T-helper 1 cell treated with Interleukin-12 subunit alpha and Interleukin-12 subunit beta and Interleukin-4 antibody, amounts not matched to agents 30 μg/mL and 1 μg/mL, for 36 hours (primary cell): ENCODE measurements around the gene FOXE3.

Source experiments
- H3K27ac Mint-ChIP-seq: one replicate; pipeline ENCODE4 v1.8.0; 2021; ENCODE audit warnings: mild to moderate bottlenecking, mixed read lengths
- H3K27me3 Mint-ChIP-seq: one replicate; pipeline ENCODE4 v1.8.0; 2021; ENCODE audit warnings: low read depth, mixed read lengths
- H3K36me3 Mint-ChIP-seq: one replicate; pipeline ENCODE4 v1.8.0; 2021; ENCODE audit warnings: low read depth, mixed read lengths
- H3K4me1 Mint-ChIP-seq: one replicate; pipeline ENCODE4 v1.8.0; 2021; ENCODE audit warnings: low read depth, mixed read lengths
- H3K4me3 Mint-ChIP-seq: one replicate; pipeline ENCODE4 v1.8.0; 2021; ENCODE audit warnings: mild to moderate bottlenecking, moderate library complexity, mixed read lengths
- H3K9me3 Mint-ChIP-seq: one replicate; pipeline ENCODE4 v1.8.0; 2021; ENCODE audit warnings: mixed read lengths

Gene FOXE3

DNA sequence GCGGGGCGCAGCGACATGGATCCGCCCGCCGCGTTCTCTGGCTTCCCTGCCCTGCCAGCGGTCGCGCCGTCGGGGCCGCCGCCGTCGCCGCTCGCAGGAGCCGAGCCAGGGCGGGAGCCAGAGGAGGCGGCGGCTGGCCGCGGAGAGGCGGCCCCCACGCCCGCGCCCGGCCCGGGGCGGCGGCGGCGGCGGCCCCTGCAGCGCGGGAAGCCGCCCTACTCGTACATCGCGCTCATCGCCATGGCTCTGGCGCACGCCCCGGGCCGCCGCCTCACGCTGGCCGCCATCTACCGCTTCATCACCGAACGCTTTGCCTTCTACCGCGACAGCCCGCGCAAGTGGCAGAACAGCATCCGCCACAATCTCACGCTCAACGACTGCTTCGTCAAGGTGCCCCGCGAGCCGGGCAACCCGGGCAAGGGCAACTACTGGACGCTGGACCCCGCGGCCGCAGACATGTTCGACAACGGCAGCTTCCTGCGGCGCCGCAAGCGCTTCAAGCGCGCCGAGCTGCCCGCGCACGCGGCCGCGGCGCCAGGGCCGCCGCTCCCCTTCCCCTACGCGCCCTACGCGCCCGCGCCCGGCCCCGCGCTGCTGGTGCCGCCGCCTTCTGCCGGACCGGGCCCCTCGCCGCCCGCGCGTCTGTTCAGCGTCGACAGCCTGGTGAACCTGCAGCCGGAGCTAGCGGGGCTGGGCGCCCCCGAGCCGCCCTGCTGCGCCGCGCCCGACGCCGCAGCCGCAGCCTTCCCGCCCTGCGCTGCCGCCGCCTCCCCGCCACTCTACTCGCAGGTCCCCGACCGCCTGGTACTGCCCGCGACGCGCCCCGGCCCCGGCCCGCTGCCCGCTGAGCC is 459 bp downstream of the FOXE3 start:
- Mint-ChIP-seq H3K4me1 (peaks cover 7% of the 10 kb centered on the region), H3K36me3 (no peaks in the 10 kb centered on the region), H3K27ac (no peak overlapping the region), H3K4me3 (peak overlapping the region; percentile 38), H3K27me3 (peaks cover 68% of the 10 kb centered on the region), H3K9me3 (no peaks in the 10 kb centered on the region)

- Mint-ChIP-seq H3K4me1 (peaks cover 7% of the 10 kb centered on the region), H3K36me3 (no peaks in the 10 kb centered on the region), H3K27ac (no peak overlapping the region), H3K9me3 (no peaks in the 10 kb centered on the region), H3K4me3 (peak overlapping the region; percentile 33), H3K27me3 (peaks cover 69% of the 10 kb centered on the region)
Measured at GRCh38 chr1:47417170-47418044, 1.3 kb downstream of the FOXE3 start.

DNA sequence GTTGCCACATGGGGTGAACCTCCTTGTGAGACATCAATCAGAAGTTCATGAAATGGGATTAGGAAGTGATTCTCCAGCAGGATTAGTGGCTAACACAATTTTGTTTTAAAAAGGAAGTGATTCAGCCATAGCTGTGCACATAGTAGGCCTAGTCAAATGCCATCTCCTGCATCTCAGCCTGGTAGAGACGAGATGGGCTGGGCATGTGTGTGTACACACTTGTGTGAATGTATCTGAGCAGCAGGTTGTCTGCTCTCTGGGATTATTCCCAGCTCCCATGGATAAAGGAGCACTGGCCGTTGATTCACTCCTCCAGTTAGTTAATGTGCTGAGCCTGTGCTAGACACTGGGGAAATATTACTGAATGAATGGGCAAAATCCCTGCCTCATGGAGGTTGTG is 2.0 kb downstream of the FOXE3 start:
- Mint-ChIP-seq H3K36me3 (no peaks in the 10 kb centered on the region), H3K4me3 (no peak overlapping the region), H3K9me3 (no peaks in the 10 kb centered on the region), H3K4me1 (peaks cover 7% of the 10 kb centered on the region), H3K27ac (no peak overlapping the region), H3K27me3 (peaks cover 69% of the 10 kb centered on the region)

- peaks cover 72% of the 10 kb centered on the region for H3K27me3 Mint-ChIP-seq
- no peak overlapping the region for H3K27ac Mint-ChIP-seq
- H3K9me3 Mint-ChIP-seq, result no peaks in the 10 kb centered on the region
- H3K4me3 Mint-ChIP-seq, result no peak overlapping the region
- no peaks in the 10 kb centered on the region for H3K36me3 Mint-ChIP-seq
- peaks cover 7% of the 10 kb centered on the region for H3K4me1 Mint-ChIP-seq
Measured at GRCh38 chr1:47418681-47419325, 2.7 kb downstream of the FOXE3 start.

DNA sequence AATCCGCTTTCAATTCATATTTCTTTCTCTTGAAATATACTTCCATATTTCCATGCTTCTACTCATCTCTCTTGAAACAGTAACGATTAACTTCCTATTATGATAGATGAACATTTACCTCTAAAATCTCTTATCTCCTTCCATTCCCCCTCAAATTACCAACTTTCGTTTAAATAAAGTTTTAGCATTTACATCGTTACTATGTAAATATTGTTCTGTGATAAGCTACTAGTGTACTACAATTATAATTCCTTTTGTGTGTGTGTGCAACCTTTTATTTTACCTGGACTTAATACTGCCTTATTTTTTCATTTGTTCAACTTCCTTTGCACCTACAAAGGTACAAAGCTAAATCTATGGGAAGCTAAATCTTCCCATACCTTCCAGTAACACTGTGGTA is 4.5 kb downstream of the FOXE3 start:
- Mint-ChIP-seq H3K9me3 (no peaks in the 10 kb centered on the region), H3K4me1 (peaks cover 7% of the 10 kb centered on the region), H3K27ac (no peak overlapping the region), H3K27me3 (peaks cover 67% of the 10 kb centered on the region), H3K4me3 (no peak overlapping the region), H3K36me3 (no peaks in the 10 kb centered on the region)

DNA sequence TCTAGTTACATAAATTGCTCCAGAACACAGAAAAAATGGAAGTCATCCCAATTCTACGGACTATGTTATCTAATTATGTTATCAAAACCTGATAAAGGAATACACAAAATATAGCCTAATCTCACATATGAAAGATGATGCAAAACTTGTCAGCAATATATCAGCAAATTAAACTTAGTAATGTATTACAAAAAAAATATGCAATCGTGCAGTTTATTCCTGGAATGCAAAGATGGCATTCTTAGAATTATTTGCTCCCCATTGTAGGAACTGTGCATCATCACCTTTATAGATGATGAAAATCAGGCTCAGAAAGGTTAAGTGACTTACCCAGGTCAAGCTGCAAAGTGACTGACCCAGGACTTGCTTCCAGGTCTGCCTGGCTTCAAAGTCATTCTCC is 7.8 kb downstream of the FOXE3 start:
- H3K9me3 Mint-ChIP-seq, result no peaks in the 10 kb centered on the region
- peaks cover 43% of the 10 kb centered on the region for H3K27me3 Mint-ChIP-seq
- no peaks in the 10 kb centered on the region for H3K36me3 Mint-ChIP-seq
- no peaks in the 10 kb centered on the region for H3K4me1 Mint-ChIP-seq
- H3K4me3 Mint-ChIP-seq, result no peak overlapping the region
- H3K27ac Mint-ChIP-seq, result no peak overlapping the region

GRCh38 chr1:47424336-47424982 is 8.4 kb downstream of the FOXE3 start:
- Mint-ChIP-seq H3K36me3 (no peaks in the 10 kb centered on the region), H3K4me1 (no peaks in the 10 kb centered on the region), H3K27ac (no peak overlapping the region), H3K27me3 (peaks cover 38% of the 10 kb centered on the region), H3K4me3 (no peak overlapping the region), H3K9me3 (no peaks in the 10 kb centered on the region)

GRCh38 chr1:47431534-47431933 is 15.4 kb downstream of the FOXE3 start:
- Mint-ChIP-seq H3K9me3 (no peaks in the 10 kb centered on the region), H3K4me3 (no peak overlapping the region), H3K36me3 (peaks cover 10% of the 10 kb centered on the region), H3K27ac (no peak overlapping the region), H3K4me1 (peaks cover 34% of the 10 kb centered on the region), H3K27me3 (peaks cover 56% of the 10 kb centered on the region)

DNA sequence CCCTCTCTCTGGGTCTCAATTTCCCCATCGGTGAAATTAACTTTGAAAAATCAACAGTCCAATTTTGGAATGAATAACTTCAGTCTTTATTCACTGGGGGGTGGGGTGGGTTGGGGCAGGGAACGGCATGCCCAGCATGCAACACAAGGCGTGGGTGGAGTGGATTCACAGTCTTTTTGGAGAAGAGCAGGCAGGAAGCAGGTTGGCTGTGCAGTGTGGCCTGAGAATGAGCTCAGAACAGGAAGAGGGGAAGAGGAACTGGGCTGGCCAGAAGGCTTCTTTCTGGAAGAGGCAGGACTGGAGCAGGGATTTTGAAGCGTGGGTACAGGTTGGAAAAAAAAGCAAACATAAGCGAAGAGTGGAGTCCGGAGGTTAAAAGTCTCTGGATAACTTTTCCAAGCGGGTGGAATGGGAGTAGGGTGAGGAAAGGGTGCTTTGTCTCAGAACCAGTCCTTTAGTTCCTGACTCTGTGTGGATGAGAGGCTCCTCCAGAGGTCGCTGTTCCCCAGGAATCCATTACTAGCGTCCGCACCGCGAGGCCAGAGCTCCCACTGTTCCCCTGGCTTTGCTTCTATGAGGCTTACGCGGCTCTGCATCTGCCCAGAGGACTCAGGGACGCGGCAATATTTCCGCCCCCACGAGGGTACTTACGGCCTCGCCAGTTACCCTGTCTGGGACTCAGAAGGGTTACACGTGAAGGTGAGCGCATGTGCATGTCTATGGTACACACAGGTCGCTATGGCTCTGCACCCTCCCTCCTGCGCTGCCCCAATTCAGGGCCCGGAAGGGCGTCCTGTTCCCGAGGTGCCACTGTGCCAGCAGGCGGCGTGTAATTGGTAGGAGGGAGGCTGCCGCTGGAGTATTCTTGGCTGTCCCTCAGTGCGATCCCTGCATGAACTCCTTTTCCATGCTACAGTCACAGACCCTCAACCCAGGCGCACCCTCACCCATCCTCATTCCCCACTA is 16.3 kb downstream of the FOXE3 start:
- Mint-ChIP-seq H3K36me3 (peaks cover 10% of the 10 kb centered on the region), H3K4me1 (peaks cover 36% of the 10 kb centered on the region), H3K27ac (peak overlapping the region; percentile 33), H3K4me3 (peak overlapping the region; percentile 25), H3K9me3 (no peaks in the 10 kb centered on the region), H3K27me3 (peaks cover 55% of the 10 kb centered on the region)

DNA sequence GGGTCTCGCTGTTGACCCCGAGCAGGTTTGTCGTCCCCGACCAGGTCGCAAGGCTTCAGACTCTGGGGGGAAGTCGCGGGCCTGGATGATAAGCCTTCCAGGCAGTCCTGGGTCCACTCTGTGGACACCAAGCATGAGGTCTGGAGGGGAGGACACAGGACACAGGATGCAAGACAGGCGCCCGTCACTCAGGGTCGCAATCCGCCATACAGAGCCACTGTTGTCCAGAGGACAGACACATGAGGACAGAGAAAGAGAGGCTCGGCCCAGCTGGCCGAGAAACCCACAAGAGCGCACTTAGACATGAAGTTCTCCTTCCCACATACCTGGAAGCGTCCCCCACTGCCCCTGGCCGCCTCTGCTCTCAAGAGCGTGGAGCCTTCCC is 16.9 kb downstream of the FOXE3 start:
- H3K27me3 Mint-ChIP-seq, result peaks cover 55% of the 10 kb centered on the region
- H3K27ac Mint-ChIP-seq, result peak overlapping the region; percentile 11

GRCh38 chr1:47433477-47434050 is 17.5 kb downstream of the FOXE3 start:
- H3K4me3 Mint-ChIP-seq, result no peak overlapping the region
- H3K9me3 Mint-ChIP-seq, result no peaks in the 10 kb centered on the region
- H3K4me1 Mint-ChIP-seq, result peaks cover 36% of the 10 kb centered on the region
- H3K27me3 Mint-ChIP-seq, result peaks cover 55% of the 10 kb centered on the region
- no peak overlapping the region for H3K27ac Mint-ChIP-seq
- peaks cover 10% of the 10 kb centered on the region for H3K36me3 Mint-ChIP-seq

More for the DNA sequence above, 16.9 kb downstream of the FOXE3 start:
- Mint-ChIP-seq H3K9me3 (no peaks in the 10 kb centered on the region), H3K4me1 (peaks cover 36% of the 10 kb centered on the region), H3K36me3 (peaks cover 10% of the 10 kb centered on the region), H3K4me3 (peak overlapping the region; percentile 9)

DNA sequence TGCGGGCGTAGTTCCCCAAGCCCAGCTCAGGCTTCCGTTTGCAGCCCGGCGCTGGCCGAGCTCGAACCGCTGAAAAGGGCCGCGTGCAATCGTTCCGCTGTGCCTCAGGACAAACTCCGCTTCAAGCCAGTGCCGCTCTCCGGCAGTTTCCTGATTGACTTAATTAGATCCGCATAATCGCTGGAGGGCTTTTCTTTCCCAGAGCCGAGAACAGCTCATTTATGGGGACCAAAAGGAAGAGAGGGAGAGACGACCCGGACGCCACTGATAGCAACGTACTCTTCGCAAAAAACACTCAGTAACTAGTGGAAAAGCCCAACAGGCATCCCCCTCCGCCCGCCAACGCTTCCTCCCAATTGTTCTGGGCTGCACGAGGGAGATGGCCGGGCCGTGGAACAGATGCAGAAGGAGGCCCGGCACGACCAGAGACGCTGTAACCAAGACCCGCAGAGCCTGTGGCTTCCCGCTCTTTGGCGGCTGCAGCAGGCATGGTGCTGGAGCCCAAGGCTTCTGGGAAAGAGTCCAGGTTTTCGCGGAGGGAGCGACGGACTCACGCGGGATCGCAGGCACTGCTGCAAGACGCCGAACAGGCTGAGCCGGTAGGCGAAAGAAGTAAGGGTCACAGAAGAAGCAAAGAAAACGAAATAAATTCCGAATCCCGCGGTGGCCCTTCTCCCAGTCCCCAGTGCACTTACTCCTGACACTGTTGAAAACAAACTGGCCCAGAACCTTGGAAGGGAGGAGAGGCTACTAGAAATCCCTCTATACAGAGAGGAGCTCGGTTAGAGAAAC is 18.2 kb downstream of the FOXE3 start:
- H3K4me1 Mint-ChIP-seq, result peaks cover 36% of the 10 kb centered on the region
- H3K9me3 Mint-ChIP-seq, result no peaks in the 10 kb centered on the region
- no peak overlapping the region for H3K27ac Mint-ChIP-seq
- H3K36me3 Mint-ChIP-seq, result peaks cover 10% of the 10 kb centered on the region
- peaks cover 55% of the 10 kb centered on the region for H3K27me3 Mint-ChIP-seq
- peak overlapping the region; percentile 28 for H3K4me3 Mint-ChIP-seq
